WI38 (cell line): ENCODE measurements around the gene PKHD1.

ENCODE experiments used
- H3K4me3 ChIP-seq: 2 replicates; pipeline ENCODE4 v1.5.1; 2011; ENCODE audit warnings: low read depth, mild to moderate bottlenecking, control low read depth, low read length
- CTCF ChIP-seq: IDR thresholded peaks from 2 replicates; pipeline ENCODE4 v1.5.1; 2012; ENCODE audit warnings: low read depth, mild to moderate bottlenecking, control low read depth, low read length

The PKHD1 gene

DNA sequence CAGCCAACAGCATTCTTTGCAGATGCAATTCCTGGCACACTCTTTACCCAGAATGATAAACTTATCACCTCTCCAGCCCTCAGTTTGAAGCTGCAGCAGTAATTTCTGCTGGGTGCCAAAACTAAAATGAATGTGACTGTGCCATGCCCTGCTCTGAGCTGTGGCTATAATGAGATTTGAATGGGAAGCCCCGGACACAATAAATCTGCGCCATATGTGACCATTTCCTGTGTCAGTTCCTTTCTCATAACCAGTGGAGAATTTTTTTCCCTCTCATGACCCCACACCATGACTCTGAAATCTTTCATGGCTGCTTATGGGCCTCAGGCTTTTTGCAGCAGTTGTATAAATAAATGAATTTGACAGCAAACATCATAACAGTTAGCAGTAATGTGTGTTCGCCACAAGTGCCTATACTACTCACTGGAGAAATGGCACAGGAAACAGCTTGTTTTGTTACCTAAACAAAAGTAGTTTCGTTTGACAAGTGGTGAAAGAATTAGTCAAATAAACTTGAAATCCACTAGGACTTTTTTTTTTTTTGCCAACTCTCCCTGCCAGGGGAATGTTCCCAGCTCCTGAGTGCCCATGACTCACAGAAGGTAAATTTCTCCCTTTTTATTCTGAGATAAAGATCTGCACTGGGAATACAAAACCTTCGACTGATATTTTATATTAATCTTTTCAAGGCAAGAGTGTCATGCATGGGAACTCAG lies 408.4 kb downstream of the PKHD1 start:
- no peak for TF ChIP-seq CTCF
- H3K4me3 ChIP-seq: no peak overlapping the region

GRCh38 chr6:51678274-51678673 lies 409.1 kb downstream of the PKHD1 start:
- no peak overlapping the region for H3K4me3 ChIP-seq

DNA sequence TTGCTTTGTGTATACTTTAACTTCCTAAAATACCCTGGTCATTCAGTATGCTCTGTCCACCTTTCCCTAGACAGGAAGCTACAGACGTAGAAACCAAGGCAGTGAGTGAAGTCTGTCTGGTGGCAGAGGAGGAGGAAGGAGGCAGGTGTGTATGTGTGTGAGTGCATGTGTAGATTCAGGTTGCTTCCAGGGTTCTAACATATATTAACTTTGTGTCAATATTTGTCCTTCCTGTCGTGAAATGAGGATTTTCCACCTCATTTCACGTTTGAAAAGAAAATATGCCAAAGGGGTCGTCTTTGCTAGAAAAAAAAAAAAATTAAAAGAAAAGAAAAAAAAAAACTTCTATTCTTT lies 411.5 kb downstream of the PKHD1 start:
- no peak overlapping the region for H3K4me3 ChIP-seq
- no peak for TF ChIP-seq CTCF

More at GRCh38 chr6:51678274-51678673, 409.1 kb downstream of the PKHD1 start:
- no peak for TF ChIP-seq CTCF

DNA sequence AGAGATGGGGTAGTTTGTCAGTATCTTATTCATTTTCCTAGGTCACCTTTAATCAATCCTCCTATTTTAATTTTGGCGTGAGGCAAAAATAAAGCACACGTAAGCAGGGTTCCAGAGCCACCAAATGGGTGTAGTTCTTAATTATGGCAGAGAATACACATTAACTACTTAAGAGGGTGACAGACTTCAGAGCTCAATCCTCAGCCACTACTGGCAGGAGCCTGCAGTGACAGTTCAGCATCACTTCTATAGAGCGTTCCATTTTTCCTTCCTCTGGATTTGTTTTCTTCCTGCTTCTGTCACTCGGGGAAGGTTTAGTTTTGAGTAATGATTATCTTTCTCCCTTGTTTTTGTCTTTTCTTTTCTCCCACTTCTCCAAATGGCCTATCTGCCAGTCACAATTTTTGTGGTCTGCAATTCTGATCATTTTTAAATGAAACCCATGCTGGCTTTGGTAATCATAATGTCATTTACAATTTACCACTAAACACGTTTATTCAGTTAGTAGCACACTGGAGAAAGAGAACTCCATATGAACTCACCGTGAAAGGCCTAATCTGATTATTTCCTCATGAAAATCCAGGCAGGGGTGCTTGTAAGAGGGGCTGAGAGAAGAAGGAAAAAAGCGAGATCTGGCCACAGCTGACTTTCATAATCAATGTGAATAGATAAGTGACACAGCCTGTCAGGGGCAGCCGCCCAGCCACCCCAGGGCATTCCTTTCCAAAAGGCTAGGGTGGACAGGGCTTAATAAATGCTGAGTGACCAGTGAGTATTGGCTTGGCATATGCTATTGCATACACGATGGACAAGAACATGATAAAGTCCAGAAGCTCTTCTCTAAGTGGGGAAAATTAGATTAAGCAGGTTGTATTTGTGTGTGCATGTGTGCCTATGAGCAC lies 412.1 kb downstream of the PKHD1 start:
- no peak overlapping the region for H3K4me3 ChIP-seq
- TF ChIP-seq CTCF: no peak

GRCh38 chr6:51663525-51663924 lies 423.9 kb downstream of the PKHD1 start:
- H3K4me3 ChIP-seq: no peak overlapping the region
- no peak for TF ChIP-seq CTCF

DNA sequence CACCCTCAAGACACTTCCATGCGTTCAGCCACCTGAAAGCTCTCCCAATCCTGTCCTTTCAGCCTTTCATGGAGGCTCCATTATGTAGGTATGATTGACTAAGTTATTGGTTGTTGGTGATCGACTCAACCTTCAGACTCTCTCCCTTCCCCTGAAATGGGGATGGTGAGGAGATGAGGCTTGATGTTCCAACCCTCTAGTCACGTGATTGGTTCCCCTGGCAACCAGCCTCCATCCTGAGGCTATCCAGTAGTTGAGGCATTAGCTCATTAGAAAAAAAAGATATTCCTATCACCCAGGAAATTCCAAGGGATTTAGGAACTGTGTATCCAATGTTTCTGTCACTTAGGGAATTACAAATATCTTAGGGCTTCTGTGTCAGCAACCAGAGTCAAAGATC lies 426.6 kb downstream of the PKHD1 start:
- no peak overlapping the region for H3K4me3 ChIP-seq
- TF ChIP-seq CTCF: no peak

GRCh38 chr6:51657491-51657890 lies 429.9 kb downstream of the PKHD1 start:
- TF ChIP-seq CTCF: no peak

More at GRCh38 chr6:51657491-51657890, 429.9 kb downstream of the PKHD1 start:
- no peak overlapping the region for H3K4me3 ChIP-seq
